HepG2 (cell line): ENCODE results near the gene AKT3. TPM values are rescaled to one million over a fixed set of nuclear protein-coding genes. Genes with fewer than 3 reads are reported as not detected.

Source experiments
- ATAC-seq: fragments of 200-7000 bp; cut with Tn5 transposase; 3 replicates; pipeline ENCODE4 v1.9.1; 2020; ENCODE audit warnings: mild to moderate bottlenecking, moderate library complexity
- BruUV-seq: library from RNA; stranded (reverse); fragments of 400-500 nt; replicated peaks from 2 replicates; lab custom pipeline; 2021; lab: Mats Ljungman, UMichigan
- CTCF ChIA-PET: fragments of 300-600 bp; formaldehyde crosslinking; extraction: SDS; loops from one replicate; lab custom pipeline; 2021; ENCODE audit warnings: low total read pairs, inconsistent platforms, low intra/inter-chr PET ratio; lab: Yijun Ruan, JAX
- POLR2A ChIA-PET: fragments of 350-600 bp; sonication (Branson Sonifier 250); formaldehyde crosslinking; loops from one replicate; lab custom pipeline; 2020; ENCODE audit warnings: antibody characterized with exemption, inconsistent platforms; lab: Yijun Ruan, JAX
- DNase-seq: peaks from one replicate; pipeline ENCODE4 v3.0.0-alpha.2; 2015; ENCODE audit warnings: low spot score
- FAIRE-seq: peaks from 3 replicates; lab custom pipeline; 2011; peaks lifted over from hg19 to GRCh38; lab: Jason Lieb, UNC
- H2AFZ ChIP-seq: one replicate; pipeline ENCODE4 v1.6.1; 2011; ENCODE audit warnings: low read length, inconsistent platforms
- H3K27ac ChIP-seq: fragments of 300-600 bp; 3 replicates; pipeline ENCODE4 v1.8.0; 2011; ENCODE audit warnings: mixed run types, mild to moderate bottlenecking, mixed read lengths, low read length, inconsistent platforms; ENCODE audit not compliant: insufficient read depth; ENCODE audit errors: extremely low read length
- H3K27me3 ChIP-seq, 2 experiments: fragments of 200-600 bp in 1 of 2; 2 replicates in 1 of 2; 3 replicates in 1 of 2; pipeline versions ENCODE4 v1.6.0 to v1.8.0; 2011; ENCODE audit warnings: low read length in 2 of 2, mild to moderate bottlenecking in 2 of 2, moderate library complexity in 2 of 2, inconsistent platforms in 1 of 2; ENCODE audit not compliant: insufficient read depth in 2 of 2, control insufficient read depth in 1 of 2
- H3K36me3 ChIP-seq, 2 experiments: fragments of 200-600 bp in 1 of 2; replicated peaks in 1 of 2; 2 replicates in 1 of 2; 3 replicates in 1 of 2; pipeline versions ENCODE4 v1.5.1 to v1.8.0; 2011; ENCODE audit warnings: low read length in 2 of 2, inconsistent platforms in 1 of 2; ENCODE audit not compliant: insufficient read depth in 2 of 2, control insufficient read depth in 1 of 2
- H3K4me1 ChIP-seq: 2 replicates; pipeline ENCODE4 v1.5.1; 2012; ENCODE audit warnings: low read length, inconsistent platforms; ENCODE audit not compliant: insufficient read depth
- H3K4me2 ChIP-seq: 2 replicates; pipeline ENCODE4 v1.6.0; 2011; ENCODE audit warnings: low read depth, low read length, inconsistent platforms
- H3K4me3 ChIP-seq, 3 experiments: fragments of 200-600 bp in 1 of 3; sonication (generic), shearing (Covaris generic) in 1 of 3; replicated peaks in 1 of 3; 2 replicates each; pipeline ENCODE4 v1.5.1; 2011 to 2016; ENCODE audit warnings: low read length in 3 of 3, inconsistent platforms in 2 of 3, low read depth in 2 of 3, mild to moderate bottlenecking in 2 of 3, control low read depth in 1 of 3, mixed read lengths in 1 of 3; ENCODE audit not compliant: insufficient read depth in 1 of 3
- H3K79me2 ChIP-seq: one replicate; pipeline ENCODE4 v1.6.1; 2011; ENCODE audit warnings: low read length, inconsistent platforms; ENCODE audit not compliant: insufficient read depth
- H3K9ac ChIP-seq: 2 replicates; pipeline ENCODE4 v1.6.0; 2011; ENCODE audit warnings: mild to moderate bottlenecking, low read depth, low read length, inconsistent platforms; ENCODE audit not compliant: insufficient read depth
- H3K9me3 ChIP-seq: 2 replicates; pipeline ENCODE4 v1.5.1; 2012; ENCODE audit warnings: mild to moderate bottlenecking, low read length
- H4K20me1 ChIP-seq: 2 replicates; pipeline ENCODE4 v1.6.0; 2011; ENCODE audit warnings: inconsistent platforms, mild to moderate bottlenecking, low read length, moderate library complexity; ENCODE audit not compliant: insufficient read depth
- ATF1 ChIP-seq: IDR thresholded peaks from 2 replicates; pipeline ENCODE4 v1.6.1; 2016; ENCODE audit warnings: mild to moderate bottlenecking, control low read depth
- HOXA7 ChIP-seq: sonication (generic); formaldehyde crosslinking; IDR thresholded peaks from 2 replicates; pipeline ENCODE4 v1.8.1; 2022; ENCODE audit warnings: mild to moderate bottlenecking, missing genetic modification reagents, moderate library complexity
- RXRA ChIP-seq: sonication (generic); formaldehyde crosslinking; IDR thresholded peaks from 2 replicates; pipeline ENCODE4 v1.5.1; 2020; ENCODE audit warnings: missing genetic modification reagents
- TARDBP ChIP-seq: sonication (generic); formaldehyde crosslinking; IDR thresholded peaks from 2 replicates; pipeline ENCODE4 v1.8.0; 2022; ENCODE audit warnings: mild to moderate bottlenecking, missing genetic modification reagents
- ZNF251 ChIP-seq: sonication (generic); formaldehyde crosslinking; IDR thresholded peaks from 2 replicates; pipeline ENCODE4 v1.9.0; 2021; ENCODE audit warnings: mild to moderate bottlenecking, missing genetic modification reagents
- ZNF383 ChIP-seq: sonication (generic); formaldehyde crosslinking; IDR thresholded peaks from 2 replicates; pipeline ENCODE4 v1.4.0; 2020; ENCODE audit warnings: missing genetic modification reagents, mild to moderate bottlenecking, borderline replicate concordance
- WGBS: methylation state at CpG from one replicate; pipeline ENCODE4 v1.1.6; 2017; ENCODE audit warnings: low lambda C conversion rate; 5-methylcytosine and 5-hydroxymethylcytosine counted together
- in situ Hi-C: cut with HindIII; loops from 2 replicates; pipeline ENCODE4 v1.10.0; 2017; ENCODE audit warnings: low pct_unique_long_range_greater_than_20kb; ENCODE audit not compliant: extremely low pct_ligation_motif_present
- intact Hi-C: fragments of 100-400 bp; cut with micrococcal nuclease; formaldehyde crosslinking; loops from one replicate; pipeline ENCODE4 v1.10.0; 2022; ENCODE audit not compliant: unreplicated experiment
- polyA plus RNA-seq, 8 experiments: library from polyadenylated mRNA; depleted of rRNA in 3 of 8; stranded (reverse) in 7 of 8; unstranded in 1 of 8; fragments of >200 nt; fragmentation: Illumina TruSeq in 4 of 8; extraction: Trizol in 4 of 8; gene quantifications; 2 replicates each; pipeline versions ENCODE4 v1.2.1 to v1.2.3, GENCODE V29; 2011 to 2016; ENCODE audit warnings: low read depth in 4 of 8, missing spikeins in 1 of 8, mixed read lengths in 1 of 8; ENCODE audit not compliant: insufficient read depth in 1 of 8
- total RNA-seq, 5 experiments: library from RNA; depleted of rRNA; stranded (reverse); fragments of >200 nt; fragmentation: Illumina TruSeq; extraction: Trizol; gene quantifications; 2 replicates each; pipeline ENCODE4 v1.2.3, GENCODE V29; 2016; ENCODE audit warnings: low read depth in 1 of 5
- TF ChIP-seq, protein P1 (sequence below): sonication (generic); formaldehyde crosslinking; IDR thresholded peaks from 2 replicates; pipeline ENCODE4 v1.4.0; 2020; ENCODE audit warnings: missing genetic modification reagents, borderline replicate concordance
- TF ChIP-seq, protein P2 (sequence below): sonication (generic); formaldehyde crosslinking; IDR thresholded peaks from 2 replicates; pipeline ENCODE4 v1.5.1; 2020; ENCODE audit warnings: missing genetic modification reagents, mild to moderate bottlenecking, borderline replicate concordance
- TF ChIP-seq, protein P3 (sequence below): sonication (generic); formaldehyde crosslinking; IDR thresholded peaks from 2 replicates; pipeline ENCODE4 v1.4.0; 2020; ENCODE audit warnings: mild to moderate bottlenecking, missing genetic modification reagents

The AKT3 gene
- total and polyA plus RNA-seq, 2 of the 13 experiments (the other 11 are each of a cell fraction or from before 2014, with no cell fraction given): 0.07 TPM

DNA sequence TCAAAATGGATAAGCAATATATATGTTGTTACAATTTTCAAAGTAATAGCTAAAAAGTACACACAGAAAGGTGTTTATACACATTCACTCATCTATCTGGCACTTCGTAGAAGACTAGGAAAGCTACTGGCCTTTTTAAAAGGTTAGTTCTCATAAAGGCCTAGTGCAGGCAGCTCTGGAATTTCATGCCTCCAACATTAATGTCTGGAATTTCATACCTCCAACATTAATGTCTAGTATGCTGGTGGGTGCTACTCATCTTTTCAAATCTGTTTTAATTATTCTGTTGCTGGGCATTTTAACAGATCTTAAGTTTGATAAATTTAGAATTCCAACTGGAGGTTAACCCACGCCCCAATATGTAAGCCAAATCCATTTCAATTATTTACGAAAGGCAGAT is 124.2 kb downstream of the AKT3 start (continued):
- TF ChIP-seq, protein P1, sequence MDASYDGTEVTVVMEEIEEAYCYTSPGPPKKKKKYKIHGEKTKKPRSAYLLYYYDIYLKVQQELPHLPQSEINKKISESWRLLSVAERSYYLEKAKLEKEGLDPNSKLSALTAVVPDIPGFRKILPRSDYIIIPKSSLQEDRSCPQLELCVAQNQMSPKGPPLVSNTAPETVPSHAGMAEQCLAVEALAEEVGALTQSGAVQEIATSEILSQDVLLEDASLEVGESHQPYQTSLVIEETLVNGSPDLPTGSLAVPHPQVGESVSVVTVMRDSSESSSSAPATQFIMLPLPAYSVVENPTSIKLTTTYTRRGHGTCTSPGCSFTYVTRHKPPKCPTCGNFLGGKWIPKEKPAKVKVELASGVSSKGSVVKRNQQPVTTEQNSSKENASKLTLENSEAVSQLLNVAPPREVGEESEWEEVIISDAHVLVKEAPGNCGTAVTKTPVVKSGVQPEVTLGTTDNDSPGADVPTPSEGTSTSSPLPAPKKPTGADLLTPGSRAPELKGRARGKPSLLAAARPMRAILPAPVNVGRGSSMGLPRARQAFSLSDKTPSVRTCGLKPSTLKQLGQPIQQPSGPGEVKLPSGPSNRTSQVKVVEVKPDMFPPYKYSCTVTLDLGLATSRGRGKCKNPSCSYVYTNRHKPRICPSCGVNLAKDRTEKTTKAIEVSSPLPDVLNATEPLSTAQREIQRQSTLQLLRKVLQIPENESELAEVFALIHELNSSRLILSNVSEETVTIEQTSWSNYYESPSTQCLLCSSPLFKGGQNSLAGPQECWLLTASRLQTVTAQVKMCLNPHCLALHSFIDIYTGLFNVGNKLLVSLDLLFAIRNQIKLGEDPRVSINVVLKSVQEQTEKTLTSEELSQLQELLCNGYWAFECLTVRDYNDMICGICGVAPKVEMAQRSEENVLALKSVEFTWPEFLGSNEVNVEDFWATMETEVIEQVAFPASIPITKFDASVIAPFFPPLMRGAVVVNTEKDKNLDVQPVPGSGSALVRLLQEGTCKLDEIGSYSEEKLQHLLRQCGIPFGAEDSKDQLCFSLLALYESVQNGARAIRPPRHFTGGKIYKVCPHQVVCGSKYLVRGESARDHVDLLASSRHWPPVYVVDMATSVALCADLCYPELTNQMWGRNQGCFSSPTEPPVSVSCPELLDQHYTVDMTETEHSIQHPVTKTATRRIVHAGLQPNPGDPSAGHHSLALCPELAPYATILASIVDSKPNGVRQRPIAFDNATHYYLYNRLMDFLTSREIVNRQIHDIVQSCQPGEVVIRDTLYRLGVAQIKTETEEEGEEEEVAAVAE (CRISPR knock-in tag): no peak
- TF ChIP-seq, protein P2, sequence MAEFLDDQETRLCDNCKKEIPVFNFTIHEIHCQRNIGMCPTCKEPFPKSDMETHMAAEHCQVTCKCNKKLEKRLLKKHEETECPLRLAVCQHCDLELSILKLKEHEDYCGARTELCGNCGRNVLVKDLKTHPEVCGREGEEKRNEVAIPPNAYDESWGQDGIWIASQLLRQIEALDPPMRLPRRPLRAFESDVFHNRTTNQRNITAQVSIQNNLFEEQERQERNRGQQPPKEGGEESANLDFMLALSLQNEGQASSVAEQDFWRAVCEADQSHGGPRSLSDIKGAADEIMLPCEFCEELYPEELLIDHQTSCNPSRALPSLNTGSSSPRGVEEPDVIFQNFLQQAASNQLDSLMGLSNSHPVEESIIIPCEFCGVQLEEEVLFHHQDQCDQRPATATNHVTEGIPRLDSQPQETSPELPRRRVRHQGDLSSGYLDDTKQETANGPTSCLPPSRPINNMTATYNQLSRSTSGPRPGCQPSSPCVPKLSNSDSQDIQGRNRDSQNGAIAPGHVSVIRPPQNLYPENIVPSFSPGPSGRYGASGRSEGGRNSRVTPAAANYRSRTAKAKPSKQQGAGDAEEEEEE: no peak
- TF ChIP-seq HOXA7 (no peak), ATF1 (CRISPR knock-in tag) (no peak)

DNA sequence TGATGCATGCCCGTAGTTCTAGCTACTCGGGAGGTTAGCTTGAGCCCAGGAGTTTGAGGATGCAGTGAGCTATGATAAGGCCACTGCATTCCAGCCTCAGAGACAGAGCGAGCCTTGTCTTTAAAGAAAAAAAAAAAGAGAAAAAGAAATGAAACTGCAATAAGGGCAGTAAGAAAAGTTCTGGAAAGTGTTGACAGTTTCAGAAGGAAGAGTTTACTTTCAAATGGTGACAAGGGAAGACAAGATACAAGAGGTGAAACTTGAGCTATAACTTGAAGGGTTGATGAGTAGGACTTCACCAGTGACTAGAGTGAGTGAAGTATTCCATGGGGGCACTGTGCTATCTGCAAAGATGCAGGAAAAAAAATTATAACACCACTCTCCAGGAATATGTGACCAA is 125.0 kb downstream of the AKT3 start:
- intact Hi-C loops (no loop called here), in situ Hi-C loops (no loop called here)
- ChIA-PET CTCF (no interaction called here), POLR2A (no interaction called here)
- no peak overlapping the region for H3K4me2 ChIP-seq
- BruUV-seq: no TSS peak
- H2AFZ ChIP-seq: no peak overlapping the region
- H3K27me3 ChIP-seq: no peaks in the 10 kb centered on the region
- ATAC-seq (no peak), DNase-seq (no peak), FAIRE-seq (no peak)
- no peaks in the 10 kb centered on the region for H3K4me1 ChIP-seq
- 12% methylated on average over 3 of the region's 3 CpGs for WGBS
- H3K9ac ChIP-seq: no peak overlapping the region
- H4K20me1 ChIP-seq: no peaks in the 10 kb centered on the region
- no peak overlapping the region for H3K4me3 ChIP-seq
- no peaks in the 10 kb centered on the region for H3K9me3 ChIP-seq
- no peaks in the 10 kb centered on the region for H3K36me3 ChIP-seq
- no peaks in the 10 kb centered on the region for H3K79me2 ChIP-seq
- no peak overlapping the region for H3K27ac ChIP-seq
- TF ChIP-seq RXRA (CRISPR knock-in tag) (no peak), TARDBP (CRISPR knock-in tag) (no peak), ZNF383 (CRISPR knock-in tag) (no peak), ZNF251 (CRISPR knock-in tag) (no peak), ATF1 (CRISPR knock-in tag) (no peak)
- TF ChIP-seq, protein P3, sequence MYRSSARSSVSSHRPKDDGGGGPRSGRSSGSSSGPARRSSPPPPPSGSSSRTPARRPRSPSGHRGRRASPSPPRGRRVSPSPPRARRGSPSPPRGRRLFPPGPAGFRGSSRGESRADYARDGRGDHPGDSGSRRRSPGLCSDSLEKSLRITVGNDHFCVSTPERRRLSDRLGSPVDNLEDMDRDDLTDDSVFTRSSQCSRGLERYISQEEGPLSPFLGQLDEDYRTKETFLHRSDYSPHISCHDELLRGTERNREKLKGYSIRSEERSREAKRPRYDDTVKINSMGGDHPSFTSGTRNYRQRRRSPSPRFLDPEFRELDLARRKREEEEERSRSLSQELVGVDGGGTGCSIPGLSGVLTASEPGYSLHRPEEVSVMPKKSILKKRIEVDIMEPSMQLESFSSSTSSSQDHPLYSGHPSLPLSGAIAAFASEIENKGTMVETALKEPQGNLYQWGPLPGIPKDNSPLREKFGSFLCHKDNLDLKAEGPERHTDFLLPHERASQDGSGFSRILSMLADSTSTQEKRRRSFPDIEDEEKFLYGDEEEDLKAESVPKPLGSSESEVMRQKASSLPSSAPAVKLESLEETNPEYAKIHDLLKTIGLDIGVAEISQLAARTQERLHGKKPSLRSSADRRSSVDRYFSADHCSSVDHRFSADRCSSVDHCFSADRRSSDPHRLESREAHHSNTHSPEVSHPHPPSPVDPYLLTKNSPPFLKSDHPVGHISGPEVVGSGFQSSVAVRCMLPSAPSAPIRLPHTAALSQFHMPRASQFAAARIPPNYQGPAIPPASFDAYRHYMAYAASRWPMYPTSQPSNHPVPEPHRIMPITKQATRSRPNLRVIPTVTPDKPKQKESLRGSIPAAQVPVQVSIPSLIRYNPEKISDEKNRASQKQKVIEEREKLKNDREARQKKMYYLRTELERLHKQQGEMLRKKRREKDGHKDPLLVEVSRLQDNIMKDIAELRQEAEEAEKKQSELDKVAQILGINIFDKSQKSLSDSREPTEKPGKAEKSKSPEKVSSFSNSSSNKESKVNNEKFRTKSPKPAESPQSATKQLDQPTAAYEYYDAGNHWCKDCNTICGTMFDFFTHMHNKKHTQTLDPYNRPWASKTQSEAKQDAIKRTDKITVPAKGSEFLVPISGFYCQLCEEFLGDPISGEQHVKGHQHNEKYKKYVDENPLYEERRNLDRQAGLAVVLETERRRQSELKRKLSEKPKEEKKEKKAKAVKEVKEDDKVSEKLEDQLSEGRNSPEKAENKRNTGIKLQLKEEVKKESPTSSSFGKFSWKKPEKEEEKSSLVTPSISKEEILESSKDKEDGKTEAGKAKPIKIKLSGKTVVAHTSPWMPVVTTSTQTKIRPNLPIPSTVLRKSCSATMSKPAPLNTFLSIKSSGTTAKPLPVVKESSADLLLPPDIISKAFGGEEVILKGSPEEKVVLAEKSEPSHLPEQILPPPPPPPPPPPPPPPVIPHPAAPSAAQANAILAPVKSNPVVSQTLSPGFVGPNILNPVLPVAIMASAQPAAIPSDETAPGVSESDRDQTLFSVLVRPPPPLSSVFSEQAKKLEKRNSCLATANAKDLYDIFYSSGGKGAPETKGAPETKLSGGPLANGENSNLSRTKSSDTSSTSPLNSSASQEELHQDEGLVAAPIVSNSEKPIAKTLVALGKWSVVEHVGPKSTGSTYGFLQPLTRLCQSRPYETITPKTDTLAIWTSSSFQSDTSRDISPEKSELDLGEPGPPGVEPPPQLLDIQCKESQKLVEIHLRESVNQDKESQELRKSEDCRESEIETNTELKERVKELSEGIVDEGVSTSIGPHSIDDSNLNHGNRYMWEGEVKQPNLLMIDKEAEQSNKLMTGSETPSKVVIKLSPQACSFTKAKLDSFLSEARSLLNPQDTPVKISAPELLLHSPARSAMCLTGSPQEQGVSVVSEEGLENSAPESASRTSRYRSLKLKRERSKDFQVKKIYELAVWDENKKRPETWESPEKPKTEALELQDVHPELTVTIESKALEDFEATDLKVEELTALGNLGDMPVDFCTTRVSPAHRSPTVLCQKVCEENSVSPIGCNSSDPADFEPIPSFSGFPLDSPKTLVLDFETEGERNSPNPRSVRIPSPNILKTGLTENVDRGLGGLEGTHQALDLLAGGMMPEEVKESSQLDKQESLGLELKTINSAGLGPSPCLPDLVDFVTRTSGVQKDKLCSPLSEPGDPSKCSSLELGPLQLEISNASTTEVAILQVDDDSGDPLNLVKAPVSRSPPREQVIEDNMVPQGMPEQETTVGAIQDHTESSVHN (CRISPR knock-in tag): no peak
